ENCODE results near the gene PHGDH.

DNA sequence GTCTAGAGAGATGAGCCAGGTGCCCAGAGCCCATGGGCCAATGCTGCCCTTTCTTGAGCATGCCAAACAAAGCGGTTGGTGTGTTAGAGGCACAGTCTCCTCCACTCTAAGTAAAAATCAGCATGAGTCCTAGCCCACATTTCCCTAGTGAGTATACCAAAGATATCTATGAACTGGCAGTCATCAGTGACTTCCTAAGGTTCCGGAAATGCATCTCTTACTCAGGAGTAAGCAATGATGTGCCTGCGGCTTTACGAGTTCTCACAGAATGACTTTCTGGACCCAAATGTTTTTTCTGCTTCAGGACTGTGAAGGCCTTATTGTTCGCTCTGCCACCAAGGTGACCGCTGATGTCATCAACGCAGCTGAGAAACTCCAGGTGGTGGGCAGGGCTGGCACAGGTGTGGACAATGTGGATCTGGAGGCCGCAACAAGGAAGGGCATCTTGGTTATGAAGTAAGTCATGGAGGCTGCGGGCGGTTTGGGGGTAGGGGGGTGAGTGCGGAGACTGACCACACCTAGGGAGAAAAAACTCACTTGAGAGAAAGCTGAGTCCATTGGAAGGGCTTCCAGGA lies 9.2 kb downstream of the PHGDH start:
- TF ChIP-seq POLR2A (IDR thresholded peaks at IDR 0.05) (no peak), POLR2AphosphoS5 (IDR thresholded peaks at IDR 0.05) (no peak), CTCF (IDR thresholded peaks at IDR 0.05 in 8 of 11, conservative IDR thresholded peaks at IDR 0.05 in 3 of 11) (no peak)
